SU-DHL-6 (cell line): Measurements from ENCODE around the gene AGTRAP.

Experiments
- EZH2phosphoT487 ChIP-seq: fragments of 200-600 bp; sonication (generic), shearing (Covaris generic); conservative IDR thresholded peaks from 2 replicates; pipeline ENCODE4 v1.6.1; 2018; ENCODE audit warnings: mild to moderate bottlenecking, antibody characterized with exemption, low read length, moderate library complexity, mixed read lengths
- TF ChIP-seq, protein P1 (sequence below): fragments of 200-600 bp; sonication (generic); IDR thresholded peaks from one replicate; pipeline ENCODE4 v1.5.1; 2017; ENCODE audit warnings: antibody characterized with exemption, mild to moderate bottlenecking, low read length, moderate library complexity; ENCODE audit not compliant: insufficient read depth, poor library complexity, severe bottlenecking

DNA sequence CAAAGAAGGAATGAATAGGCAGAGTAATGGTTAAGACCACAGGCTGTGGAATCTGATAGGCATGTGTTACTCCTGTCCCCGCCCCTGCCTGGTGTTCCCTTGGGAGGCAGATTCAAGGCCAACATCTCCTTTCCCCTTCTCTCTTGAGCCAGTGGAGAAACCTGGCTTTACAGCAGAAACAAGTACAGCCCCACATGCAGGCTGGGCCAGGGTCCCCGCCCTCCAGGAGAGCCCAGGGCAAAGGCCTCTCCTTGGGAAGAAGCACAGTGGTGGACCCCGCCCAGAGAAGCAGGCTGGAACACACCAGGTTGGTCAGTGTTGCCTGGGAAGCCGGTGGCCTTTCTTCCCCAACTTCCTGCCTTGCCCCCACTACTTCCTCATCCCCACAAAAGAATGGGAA is 32.9 kb downstream of the AGTRAP start:
- TF ChIP-seq, protein P1, sequence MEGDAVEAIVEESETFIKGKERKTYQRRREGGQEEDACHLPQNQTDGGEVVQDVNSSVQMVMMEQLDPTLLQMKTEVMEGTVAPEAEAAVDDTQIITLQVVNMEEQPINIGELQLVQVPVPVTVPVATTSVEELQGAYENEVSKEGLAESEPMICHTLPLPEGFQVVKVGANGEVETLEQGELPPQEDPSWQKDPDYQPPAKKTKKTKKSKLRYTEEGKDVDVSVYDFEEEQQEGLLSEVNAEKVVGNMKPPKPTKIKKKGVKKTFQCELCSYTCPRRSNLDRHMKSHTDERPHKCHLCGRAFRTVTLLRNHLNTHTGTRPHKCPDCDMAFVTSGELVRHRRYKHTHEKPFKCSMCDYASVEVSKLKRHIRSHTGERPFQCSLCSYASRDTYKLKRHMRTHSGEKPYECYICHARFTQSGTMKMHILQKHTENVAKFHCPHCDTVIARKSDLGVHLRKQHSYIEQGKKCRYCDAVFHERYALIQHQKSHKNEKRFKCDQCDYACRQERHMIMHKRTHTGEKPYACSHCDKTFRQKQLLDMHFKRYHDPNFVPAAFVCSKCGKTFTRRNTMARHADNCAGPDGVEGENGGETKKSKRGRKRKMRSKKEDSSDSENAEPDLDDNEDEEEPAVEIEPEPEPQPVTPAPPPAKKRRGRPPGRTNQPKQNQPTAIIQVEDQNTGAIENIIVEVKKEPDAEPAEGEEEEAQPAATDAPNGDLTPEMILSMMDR = no peak
- no peak for TF ChIP-seq EZH2phosphoT487
